Measurements from ENCODE around the gene BAIAP3.

Gene BAIAP3

GRCh38 chr16:1347286-1347855, 13.9 kb downstream of the BAIAP3 start:
- no peak for DNase-seq

- DNase-seq: no peak
These were observed 14.5 kb downstream of the BAIAP3 start for GRCh38 chr16:1347962-1348361.

DNA sequence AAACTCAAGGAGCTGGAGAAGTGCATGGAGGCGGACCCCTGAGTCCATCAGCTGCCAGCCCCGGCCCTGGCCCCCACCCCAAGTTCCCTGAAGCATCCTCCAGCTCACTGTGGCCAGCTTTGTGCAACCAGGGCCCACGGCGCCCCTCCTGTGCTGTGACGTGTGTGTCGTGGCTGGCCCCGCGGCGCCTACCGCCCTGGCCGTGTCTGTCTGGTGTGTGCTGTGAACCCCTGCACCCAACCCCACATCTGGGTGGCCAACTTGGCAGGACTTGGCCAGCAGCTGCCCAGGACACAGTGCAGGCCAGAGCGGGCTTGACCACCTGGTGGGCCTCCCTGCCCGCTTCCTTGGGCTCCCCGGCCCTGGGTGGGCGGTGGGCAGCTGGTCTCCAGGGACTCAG, 15.0 kb downstream of the BAIAP3 start:
- DNase-seq: no peak

DNA sequence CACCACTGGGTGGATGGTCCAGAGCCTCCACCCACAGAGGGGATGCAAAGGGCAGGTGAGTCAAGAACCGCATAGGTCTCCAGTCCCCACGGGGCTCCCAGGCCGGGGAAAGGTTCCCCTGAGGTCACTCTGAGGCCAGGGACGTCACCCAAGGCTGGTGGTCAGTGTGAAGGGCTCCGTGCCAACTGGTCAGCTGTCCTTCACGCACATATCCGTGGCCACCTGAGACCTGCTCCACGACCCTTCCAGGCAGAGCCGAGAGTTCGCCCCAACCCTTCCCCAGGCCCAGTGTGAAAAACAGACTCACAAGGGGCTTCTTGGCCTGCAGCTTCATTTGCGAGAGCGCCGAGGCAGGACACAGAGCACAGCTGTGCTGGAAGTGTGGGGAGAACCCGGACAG, 15.5 kb downstream of the BAIAP3 start:
- DNase-seq: no peak

DNA sequence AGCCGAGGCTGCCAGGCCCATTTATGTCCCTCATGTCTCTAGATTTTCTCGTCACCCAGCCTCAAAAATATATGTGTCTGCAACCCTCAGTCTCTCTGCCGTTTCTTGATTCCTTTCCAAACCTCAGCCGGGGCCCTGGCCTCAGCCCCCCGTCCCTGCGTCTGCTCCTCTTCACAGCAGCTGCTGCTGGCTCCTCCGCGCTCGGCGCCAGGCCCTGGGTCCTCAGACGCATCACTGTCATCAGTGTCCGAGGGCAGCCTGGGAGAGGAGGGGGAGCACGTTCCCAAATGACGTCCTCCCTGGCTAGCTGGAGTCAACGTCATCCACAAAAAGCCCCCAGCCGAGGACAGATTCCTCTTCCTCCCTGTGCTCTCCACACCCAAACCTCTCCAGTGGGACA, 15.9 kb downstream of the BAIAP3 start:
- no peak for DNase-seq

DNA sequence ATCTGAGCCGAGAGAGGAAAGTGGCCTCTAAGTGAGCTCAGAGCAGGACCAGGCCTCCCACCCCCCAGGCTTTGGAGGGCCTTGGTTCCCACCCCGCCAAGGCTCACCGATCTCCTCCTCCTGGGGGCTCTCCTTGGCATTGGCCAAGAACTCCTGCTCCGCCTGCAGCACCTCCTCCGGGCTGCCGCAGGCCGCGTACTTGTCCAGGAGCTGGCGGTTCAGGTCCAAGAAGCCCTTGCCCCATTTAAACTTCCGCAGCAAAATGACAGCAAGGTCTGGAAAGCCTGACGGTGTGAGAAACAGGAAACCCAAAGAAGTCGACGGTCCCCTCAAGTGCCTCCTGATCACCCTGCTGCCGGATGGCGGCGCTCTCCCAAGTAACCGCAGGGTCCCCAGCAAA, 16.5 kb downstream of the BAIAP3 start:
- DNase-seq: no peak

DNA sequence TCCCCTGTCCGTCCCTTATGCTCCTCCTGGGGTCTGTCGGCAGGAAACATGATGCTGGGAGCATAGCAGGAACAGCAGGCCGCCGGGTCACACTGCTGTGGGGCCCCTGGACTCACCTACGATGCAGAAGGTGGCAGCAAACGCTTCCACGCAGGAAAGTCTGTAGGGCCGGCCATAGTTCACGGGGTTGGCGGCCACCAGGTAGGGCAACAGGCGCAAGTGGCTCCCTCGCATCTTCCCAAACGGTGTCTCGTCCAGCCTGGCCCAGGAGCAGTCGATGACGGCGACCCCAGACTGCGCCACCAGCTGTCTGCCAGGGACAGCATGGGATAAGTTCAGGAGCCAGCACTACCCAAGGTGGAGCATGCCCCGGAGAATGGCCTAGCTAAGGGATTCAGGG, 17.2 kb downstream of the BAIAP3 start:
- no peak for DNase-seq

DNA sequence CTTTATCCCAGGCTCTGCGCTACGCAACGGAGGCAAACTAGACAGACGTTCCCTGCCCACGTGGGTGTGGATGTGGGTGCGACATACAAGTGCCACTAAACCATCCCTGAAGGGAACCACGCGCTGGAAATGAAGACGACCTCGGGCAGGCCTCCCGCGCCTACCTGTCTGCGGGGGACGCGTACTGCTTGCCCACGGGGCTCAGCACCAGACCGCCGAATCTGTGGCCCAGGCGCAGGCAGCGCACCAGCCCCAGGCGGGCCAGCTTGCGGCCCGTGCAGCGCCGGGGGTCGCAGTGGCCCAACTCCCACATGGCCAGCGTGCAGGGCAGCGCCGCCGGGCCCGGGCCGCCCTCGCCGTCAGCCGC, 17.8 kb downstream of the BAIAP3 start:
- peak in 1 of 5 experiments; percentile 39 for DNase-seq

GRCh38 chr16:1351582-1352362, 18.3 kb downstream of the BAIAP3 start, which contains the start of the genes GNPTG and TSR3:
TSS of gene GNPTG (plus strand) at chr16:1351931. CDS start at chr16:1351966, 35 bp downstream.
TSS of gene TSR3 (minus strand) at chr16:1351878. CDS start at chr16:1351804, 74 bp downstream.
- DNase-seq: peak; percentile 72 to 93 (median 79)

GRCh38 chr16:1354815-1355540, 21.5 kb downstream of the BAIAP3 start:
- no peak for DNase-seq

DNA sequence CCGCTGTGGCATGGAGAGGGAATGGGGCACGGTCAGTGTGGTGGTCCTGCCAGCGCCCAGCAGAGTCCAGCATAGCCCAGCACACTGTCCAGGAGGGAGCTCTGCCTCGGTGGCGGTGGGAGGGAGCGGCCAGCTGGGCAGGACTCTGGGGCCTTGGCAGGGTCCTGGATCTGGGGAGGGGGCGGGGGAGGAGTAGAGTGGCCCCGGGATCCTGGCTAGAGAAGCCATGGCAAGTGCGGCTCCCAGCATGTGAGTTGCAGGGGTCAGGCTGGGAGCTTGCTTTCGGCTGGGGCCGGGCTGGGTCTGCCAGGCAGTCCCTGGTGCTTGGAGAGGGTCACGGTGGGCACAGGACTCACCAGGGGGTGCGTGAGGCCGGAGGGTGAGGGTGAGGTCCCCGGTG, 22.1 kb downstream of the BAIAP3 start:
- DNase-seq: no peak

GRCh38 chr16:1356061-1356900, 22.8 kb downstream of the BAIAP3 start:
- no peak for DNase-seq

GRCh38 chr16:1357906-1358566, 24.6 kb downstream of the BAIAP3 start:
- no peak for DNase-seq

- no peak for DNase-seq
These were observed 28.4 kb downstream of the BAIAP3 start for GRCh38 chr16:1361685-1362360.

DNA sequence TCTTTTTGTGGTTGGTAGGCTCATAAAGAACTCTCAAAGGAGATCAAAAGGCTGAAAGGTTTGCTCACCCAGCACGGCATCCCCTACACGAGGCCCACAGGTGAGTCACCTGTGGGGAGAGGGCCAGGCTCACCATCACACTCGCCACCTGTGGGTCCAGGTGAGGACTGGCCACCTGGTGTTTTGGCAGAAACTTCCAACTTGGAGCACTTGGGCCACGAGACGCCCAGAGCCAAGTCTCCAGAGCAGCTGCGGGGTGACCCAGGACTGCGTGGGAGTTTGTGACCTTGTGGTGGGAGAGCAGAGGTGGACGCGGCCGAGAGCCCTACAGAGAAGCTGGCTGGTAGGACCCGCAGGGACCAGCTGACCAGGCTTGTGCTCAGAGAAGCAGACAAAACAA, 29.4 kb downstream of the BAIAP3 start:
- DNase-seq: no peak

- peak; percentile 30 to 72 (median 55) for DNase-seq
These were observed 30.1 kb downstream of the BAIAP3 start for GRCh38 chr16:1363501-1364041.

- DNase-seq: no peak
These were observed 31.1 kb downstream of the BAIAP3 start for GRCh38 chr16:1364510-1364909.

- DNase-seq: no peak
These were observed 32.7 kb downstream of the BAIAP3 start for GRCh38 chr16:1366060-1366711.

- no peak for DNase-seq
These were observed 33.4 kb downstream of the BAIAP3 start for GRCh38 chr16:1366712-1367299.

DNA sequence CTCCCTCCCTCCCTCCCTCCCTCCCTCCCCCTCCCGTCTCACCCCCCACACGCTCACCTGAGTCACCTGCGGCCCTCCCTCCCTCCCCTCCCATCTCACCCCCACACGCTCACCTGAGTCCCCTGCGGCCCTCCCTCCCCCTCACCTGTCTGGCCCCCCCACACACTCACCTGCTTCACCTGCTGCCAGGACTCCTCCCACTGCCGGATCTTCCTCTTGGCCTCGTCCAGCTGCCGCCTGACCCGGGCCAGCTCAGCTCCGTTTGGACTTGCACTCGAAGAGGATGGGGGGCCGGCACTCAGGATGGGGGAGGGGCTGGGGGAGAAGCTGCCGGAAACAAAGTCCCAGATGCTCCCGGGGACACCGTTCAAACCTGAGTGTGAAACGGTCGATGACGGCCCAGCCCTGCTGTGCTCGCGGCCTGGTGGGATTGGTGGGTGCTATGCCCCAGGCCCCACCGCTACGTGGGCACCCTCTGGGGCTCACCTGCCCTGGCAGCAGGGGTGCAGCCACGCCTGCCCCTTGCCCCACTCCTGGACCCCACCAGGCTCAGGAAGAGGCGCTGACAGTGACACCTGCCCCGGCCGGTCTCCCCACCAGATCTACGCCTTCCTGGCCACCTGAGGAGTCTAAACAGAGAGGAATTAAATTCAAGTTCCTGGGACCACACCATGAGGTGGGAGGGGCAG, 34.2 kb downstream of the BAIAP3 start:
- DNase-seq: no peak

Data from T-helper 2 cell (primary cell).